Measurements from ENCODE around the gene ZNF813.

GRCh38 chr19:53519446-53519845 lies 51.9 kb downstream of the ZNF813 start:
- TF ChIP-seq POLR2AphosphoS5 (IDR thresholded peaks at IDR 0.05; ENCODE audit: low read depth) (no peak), CTCF (conservative IDR thresholded peaks at IDR 0.05; ENCODE audit: low read depth in 2 of 2) (no peak), REST (IDR thresholded peaks at IDR 0.05; ENCODE audit: unreplicated experiment) (no peak)

All from GM23338 (cell line).